ENCODE data around the gene SIM2.

The SIM2 gene

DNA sequence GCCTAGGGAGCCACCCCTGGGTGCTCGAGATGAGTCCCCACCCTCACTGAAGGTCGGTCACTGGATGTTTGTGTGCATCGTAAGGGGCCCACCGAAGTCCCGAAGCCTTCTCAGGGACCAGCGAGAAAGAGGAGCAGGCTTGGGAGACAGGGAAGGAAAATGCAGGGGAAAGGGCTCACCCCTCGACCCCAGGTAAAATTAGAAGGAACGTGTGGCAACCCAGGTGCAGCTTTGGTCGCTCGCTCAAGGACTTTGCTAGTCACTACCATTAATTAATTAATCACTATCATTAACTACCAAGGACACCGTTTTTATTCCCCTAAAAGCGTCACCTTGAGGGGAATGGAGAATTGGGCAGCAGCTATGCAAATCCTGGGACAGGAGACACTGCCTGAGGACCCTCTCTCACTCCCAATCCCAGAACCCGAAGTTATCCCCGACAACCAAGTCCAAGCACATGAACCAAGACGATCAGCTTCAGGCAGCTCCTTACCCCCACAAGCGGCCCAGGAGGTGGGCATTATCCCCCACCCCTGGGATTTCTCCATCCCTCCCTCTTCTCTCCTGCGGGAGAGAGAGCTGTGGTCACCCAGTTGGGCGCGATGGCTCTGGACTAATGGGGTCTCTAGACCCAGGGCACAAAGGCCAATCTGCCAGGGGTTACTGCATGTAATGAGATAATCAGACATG is 4.2 kb upstream of the SIM2 start:
- Histone ChIP-seq H3K27ac (replicated peaks) (no peak overlapping the region), H3K27me3 (ENCODE audit: insufficient read depth, poor library complexity, severe bottlenecking) (peaks cover 84% of the 10 kb centered on the region), H3K4me3 (replicated peaks; ENCODE audit: insufficient read depth, low read length) (no peak overlapping the region)
- DNase-seq (ENCODE audit: low read depth in 1 of 2, low spot score in 1 of 2), result no peak
- TF ChIP-seq, protein P1, sequence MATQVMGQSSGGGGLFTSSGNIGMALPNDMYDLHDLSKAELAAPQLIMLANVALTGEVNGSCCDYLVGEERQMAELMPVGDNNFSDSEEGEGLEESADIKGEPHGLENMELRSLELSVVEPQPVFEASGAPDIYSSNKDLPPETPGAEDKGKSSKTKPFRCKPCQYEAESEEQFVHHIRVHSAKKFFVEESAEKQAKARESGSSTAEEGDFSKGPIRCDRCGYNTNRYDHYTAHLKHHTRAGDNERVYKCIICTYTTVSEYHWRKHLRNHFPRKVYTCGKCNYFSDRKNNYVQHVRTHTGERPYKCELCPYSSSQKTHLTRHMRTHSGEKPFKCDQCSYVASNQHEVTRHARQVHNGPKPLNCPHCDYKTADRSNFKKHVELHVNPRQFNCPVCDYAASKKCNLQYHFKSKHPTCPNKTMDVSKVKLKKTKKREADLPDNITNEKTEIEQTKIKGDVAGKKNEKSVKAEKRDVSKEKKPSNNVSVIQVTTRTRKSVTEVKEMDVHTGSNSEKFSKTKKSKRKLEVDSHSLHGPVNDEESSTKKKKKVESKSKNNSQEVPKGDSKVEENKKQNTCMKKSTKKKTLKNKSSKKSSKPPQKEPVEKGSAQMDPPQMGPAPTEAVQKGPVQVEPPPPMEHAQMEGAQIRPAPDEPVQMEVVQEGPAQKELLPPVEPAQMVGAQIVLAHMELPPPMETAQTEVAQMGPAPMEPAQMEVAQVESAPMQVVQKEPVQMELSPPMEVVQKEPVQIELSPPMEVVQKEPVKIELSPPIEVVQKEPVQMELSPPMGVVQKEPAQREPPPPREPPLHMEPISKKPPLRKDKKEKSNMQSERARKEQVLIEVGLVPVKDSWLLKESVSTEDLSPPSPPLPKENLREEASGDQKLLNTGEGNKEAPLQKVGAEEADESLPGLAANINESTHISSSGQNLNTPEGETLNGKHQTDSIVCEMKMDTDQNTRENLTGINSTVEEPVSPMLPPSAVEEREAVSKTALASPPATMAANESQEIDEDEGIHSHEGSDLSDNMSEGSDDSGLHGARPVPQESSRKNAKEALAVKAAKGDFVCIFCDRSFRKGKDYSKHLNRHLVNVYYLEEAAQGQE (IDR thresholded peaks at IDR 0.05; ENCODE audit: insufficient replicate concordance, low read depth), result no peak
- TF ChIP-seq, protein P2, sequence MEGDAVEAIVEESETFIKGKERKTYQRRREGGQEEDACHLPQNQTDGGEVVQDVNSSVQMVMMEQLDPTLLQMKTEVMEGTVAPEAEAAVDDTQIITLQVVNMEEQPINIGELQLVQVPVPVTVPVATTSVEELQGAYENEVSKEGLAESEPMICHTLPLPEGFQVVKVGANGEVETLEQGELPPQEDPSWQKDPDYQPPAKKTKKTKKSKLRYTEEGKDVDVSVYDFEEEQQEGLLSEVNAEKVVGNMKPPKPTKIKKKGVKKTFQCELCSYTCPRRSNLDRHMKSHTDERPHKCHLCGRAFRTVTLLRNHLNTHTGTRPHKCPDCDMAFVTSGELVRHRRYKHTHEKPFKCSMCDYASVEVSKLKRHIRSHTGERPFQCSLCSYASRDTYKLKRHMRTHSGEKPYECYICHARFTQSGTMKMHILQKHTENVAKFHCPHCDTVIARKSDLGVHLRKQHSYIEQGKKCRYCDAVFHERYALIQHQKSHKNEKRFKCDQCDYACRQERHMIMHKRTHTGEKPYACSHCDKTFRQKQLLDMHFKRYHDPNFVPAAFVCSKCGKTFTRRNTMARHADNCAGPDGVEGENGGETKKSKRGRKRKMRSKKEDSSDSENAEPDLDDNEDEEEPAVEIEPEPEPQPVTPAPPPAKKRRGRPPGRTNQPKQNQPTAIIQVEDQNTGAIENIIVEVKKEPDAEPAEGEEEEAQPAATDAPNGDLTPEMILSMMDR (IDR thresholded peaks at IDR 0.05; ENCODE audit: insufficient read depth, low read length), result no peak
- TF ChIP-seq POLR2AphosphoS5 (IDR thresholded peaks at IDR 0.05; ENCODE audit: low read depth) (no peak), SPI1 (IDR thresholded peaks at IDR 0.05; ENCODE audit: borderline replicate concordance, low read depth) (no peak), GABPA (IDR thresholded peaks at IDR 0.05; ENCODE audit: low read depth) (no peak)

DNA sequence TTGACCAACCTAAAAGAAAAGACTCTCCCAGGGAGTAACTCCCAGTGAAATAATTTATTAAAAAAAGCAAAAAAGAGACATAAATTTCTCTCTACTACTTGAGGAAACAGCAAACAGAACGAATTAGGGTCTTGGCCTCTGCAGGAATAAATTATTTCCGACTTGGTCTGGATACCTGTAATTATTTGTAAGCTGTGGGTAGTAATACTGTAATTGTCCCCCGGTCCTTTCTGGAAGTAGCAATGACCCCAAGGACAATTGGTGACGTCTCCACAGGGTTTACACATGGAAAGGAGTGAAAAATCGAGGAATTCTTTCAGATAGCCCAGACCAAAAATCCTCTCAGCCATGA is 3.7 kb upstream of the SIM2 start:
- H3K4me3 ChIP-seq (replicated peaks; ENCODE audit: insufficient read depth, low read length), result no peak overlapping the region
- H3K27me3 ChIP-seq (ENCODE audit: insufficient read depth, poor library complexity, severe bottlenecking), result peaks cover 88% of the 10 kb centered on the region
- TF ChIP-seq SPI1 (IDR thresholded peaks at IDR 0.05; ENCODE audit: borderline replicate concordance, low read depth) (no peak), POLR2AphosphoS5 (IDR thresholded peaks at IDR 0.05; ENCODE audit: low read depth) (no peak), GABPA (IDR thresholded peaks at IDR 0.05; ENCODE audit: low read depth) (no peak)
- TF ChIP-seq, protein P2 (IDR thresholded peaks at IDR 0.05; ENCODE audit: insufficient read depth, low read length), result no peak
- TF ChIP-seq, protein P1 (IDR thresholded peaks at IDR 0.05; ENCODE audit: insufficient replicate concordance, low read depth), result no peak
- DNase-seq (ENCODE audit: low read depth in 1 of 2, low spot score in 1 of 2), result no peak
- no peak overlapping the region for H3K27ac ChIP-seq (replicated peaks)

DNA sequence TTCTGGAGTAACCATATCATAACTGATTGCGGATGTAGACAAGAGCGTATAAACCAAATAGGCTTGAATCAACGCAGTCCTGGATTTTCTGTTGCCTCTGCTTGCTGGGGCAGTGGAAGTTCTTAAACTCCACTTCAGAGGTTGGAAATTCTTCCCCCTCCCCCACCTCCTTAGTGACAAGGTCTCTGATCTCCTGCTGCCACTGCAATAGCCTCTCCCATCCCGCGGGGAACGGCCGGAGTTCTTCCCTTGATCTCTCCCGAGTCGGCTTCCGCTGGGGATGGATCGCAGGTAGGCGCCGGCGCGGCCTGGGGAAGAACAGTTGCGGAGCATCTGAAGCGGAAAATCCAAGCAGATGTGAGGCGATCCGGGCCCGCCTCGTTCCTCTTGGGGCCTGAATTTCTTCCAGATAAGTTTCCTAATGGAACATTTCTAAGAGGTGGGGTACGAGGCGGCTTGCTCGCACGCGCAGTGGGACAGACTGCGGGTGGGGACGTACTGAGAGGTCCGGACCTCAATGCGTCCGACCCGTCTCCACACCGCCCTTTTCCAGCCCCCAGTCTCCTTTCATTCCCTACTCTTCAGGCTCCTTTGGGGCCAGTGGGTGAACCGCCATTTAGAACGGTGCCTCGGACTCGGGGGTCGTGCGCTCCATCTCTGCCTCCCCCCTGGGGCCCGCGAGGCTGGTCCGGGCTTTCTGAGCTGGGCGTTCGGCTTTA is 3.1 kb upstream of the SIM2 start:
- Histone ChIP-seq H3K27ac (replicated peaks) (no peak overlapping the region), H3K27me3 (ENCODE audit: insufficient read depth, poor library complexity, severe bottlenecking) (peaks cover 89% of the 10 kb centered on the region), H3K4me3 (replicated peaks; ENCODE audit: insufficient read depth, low read length) (no peak overlapping the region)
- TF ChIP-seq POLR2AphosphoS5 (IDR thresholded peaks at IDR 0.05; ENCODE audit: low read depth) (no peak), GABPA (IDR thresholded peaks at IDR 0.05; ENCODE audit: low read depth) (no peak), SPI1 (IDR thresholded peaks at IDR 0.05; ENCODE audit: borderline replicate concordance, low read depth) (no peak)
- TF ChIP-seq, protein P2 (IDR thresholded peaks at IDR 0.05; ENCODE audit: insufficient read depth, low read length), result no peak
- TF ChIP-seq, protein P1 (IDR thresholded peaks at IDR 0.05; ENCODE audit: insufficient replicate concordance, low read depth), result no peak
- no peak for DNase-seq (ENCODE audit: low read depth in 1 of 2, low spot score in 1 of 2)
